Left colon (tissue), 2 donors: Measurements from ENCODE around the gene NOSIP. TPM values are rescaled to one million over a fixed set of nuclear protein-coding genes. Genes with fewer than 3 reads are reported as not detected.
A peak's percentile ranks its signal among the peaks of the same experiment; 100 is the strongest.
"Not testable (repeated sequence)": the region's sequence is repeated elsewhere in the genome, so short reads cannot be mapped to it uniquely, and the experiment has no call there.

ENCODE experiments used
- ATAC-seq: fragments of 200-7000 bp; cut with Tn5 transposase; one replicate; pipeline ENCODE4 v1.9.1; 2020; ENCODE audit warnings: mild to moderate bottlenecking, moderate library complexity
- DNase-seq, 2 donors: peaks; one replicate each; pipeline ENCODE4 v3.0.0-alpha.2; 2020
- intact Hi-C, 2 donors: fragments of 100-400 bp; cut with DNase I in 1 of 2; cut with micrococcal nuclease in 1 of 2; formaldehyde crosslinking; loops; one replicate each; pipeline versions ENCODE4 v1.11.2 to v1.14.0; 2022; cut with DNase I, micrococcal nuclease
- long read RNA-seq: library from polyadenylated mRNA; unstranded; transcript quantifications from one replicate; pipeline ENCODE4 v2.0.0, GENCODE V29; 2021
- total RNA-seq, 2 donors: library from RNA; stranded (reverse); fragmentation: NEBNext Ultra II Directional; extraction: Animal tissue kit (Norgen Biotek cat#: 25700); gene quantifications; one replicate each; pipeline ENCODE4 v1.2.1, GENCODE V29; 2021
- donor health status: DM: no; HTN: no; CAD: no.
- donor health status: DM: yes; HTN: yes; CAD: no.

The NOSIP gene
- 10 to 100 TPM; 62.8 to 66.4 TPM for total RNA-seq
- long read RNA-seq, transcript NOSIP-204 (9 exons, 1,005 nt) = major isoform, 12 of 34 reads
- long read RNA-seq, partial matches to known transcripts = 12 of 34 reads
- long read RNA-seq, other reads (novel, unspliced or antisense) = 6 of 34 reads

GRCh38 chr19:49580264-49581006 is at the start of gene NOSIP:
TSS of gene NOSIP (minus strand) at chr19:49580556. CDS start at chr19:49560691, 19,865 bp downstream.
- intact Hi-C loops = no loop called here
- DNase-seq (peak; percentile 97), ATAC-seq (peak; percentile 95)

GRCh38 chr19:49629659-49630058 is 49.3 kb upstream of the NOSIP start:
- no peak for ATAC-seq
- intact Hi-C loops = no loop called here

GRCh38 chr19:49626226-49626625 is 45.9 kb upstream of the NOSIP start:
- intact Hi-C loops = no loop called here
- ATAC-seq = no peak
- DNase-seq = no peak

More at GRCh38 chr19:49629659-49630058, 49.3 kb upstream of the NOSIP start:
- no peak for DNase-seq

GRCh38 chr19:49624967-49625910 is 44.9 kb upstream of the NOSIP start:
- intact Hi-C loops = no loop called here

GRCh38 chr19:49617860-49618259 is 37.5 kb upstream of the NOSIP start:
- DNase-seq, ATAC-seq, intact Hi-C loops: not testable (repeated sequence)

More at GRCh38 chr19:49624967-49625910, 44.9 kb upstream of the NOSIP start:
- DNase-seq (no peak), ATAC-seq (peak; percentile 56)

GRCh38 chr19:49616945-49617344 is 36.6 kb upstream of the NOSIP start:
- no peak for DNase-seq
- ATAC-seq = no peak
- intact Hi-C loops = no loop called here

GRCh38 chr19:49616532-49616931 is 36.2 kb upstream of the NOSIP start:
- ATAC-seq (no peak), DNase-seq (no peak)
- intact Hi-C loops = no loop called here

GRCh38 chr19:49615861-49616260 is 35.5 kb upstream of the NOSIP start:
- intact Hi-C loops = no loop called here
- DNase-seq (no peak), ATAC-seq (no peak)

GRCh38 chr19:49614096-49614833 is 33.9 kb upstream of the NOSIP start:
- DNase-seq (no peak), ATAC-seq (peak; percentile 53)
- intact Hi-C loops = no loop called here

- ATAC-seq (peak; percentile 46), DNase-seq (no peak)
- intact Hi-C loops = no loop called here
Measured at GRCh38 chr19:49613374-49613773, 33.0 kb upstream of the NOSIP start.

GRCh38 chr19:49609499-49610092 is 29.2 kb upstream of the NOSIP start:
- intact Hi-C loops = no loop called here

GRCh38 chr19:49605605-49606004 is 25.2 kb upstream of the NOSIP start:
- DNase-seq (no peak), ATAC-seq (no peak)
- intact Hi-C loops = no loop called here

More at GRCh38 chr19:49609499-49610092, 29.2 kb upstream of the NOSIP start:
- ATAC-seq = no peak
- DNase-seq = no peak

GRCh38 chr19:49602806-49603205 is 22.4 kb upstream of the NOSIP start:
- no peak for ATAC-seq
- DNase-seq = no peak
- intact Hi-C loops = no loop called here

GRCh38 chr19:49601482-49602038 is 21.2 kb upstream of the NOSIP start:
- no peak for DNase-seq
- ATAC-seq = no peak
- intact Hi-C loops = no loop called here

- DNase-seq (no peak), ATAC-seq (no peak)
- intact Hi-C loops = no loop called here
Measured at GRCh38 chr19:49599378-49600295, 19.3 kb upstream of the NOSIP start.

GRCh38 chr19:49597703-49597974 is 17.3 kb upstream of the NOSIP start:
- intact Hi-C loops = no loop called here
- ATAC-seq (no peak), DNase-seq (no peak)

GRCh38 chr19:49596954-49597702 is 16.8 kb upstream of the NOSIP start:
- no peak for ATAC-seq

More at GRCh38 chr19:49596954-49597702, 16.8 kb upstream of the NOSIP start:
- intact Hi-C loops = no loop called here
- no peak for DNase-seq
